Breast epithelium (tissue), 3 donors: ENCODE results near the gene ATP13A3.

ENCODE experiments used
- POLR2A ChIP-seq: fragments of 450-650 bp; IDR thresholded peaks from one replicate; pipeline ENCODE4 v1.6.1; 2016; ENCODE audit warnings: antibody characterized with exemption, mild to moderate bottlenecking, moderate library complexity
- POLR2AphosphoS5 ChIP-seq, 3 donors: sonication (generic); formaldehyde crosslinking; IDR thresholded peaks; one replicate each; pipeline ENCODE4 v1.6.1; 2017; ENCODE audit warnings: antibody characterized with exemption in 3 of 3
- TF ChIP-seq, protein P1 (sequence below), 3 donors: fragments of 450-650 bp; IDR thresholded peaks; one replicate each; pipeline ENCODE4 v1.5.1; 2016 to 2017; ENCODE audit warnings: antibody characterized with exemption in 3 of 3, mild to moderate bottlenecking in 3 of 3, moderate library complexity in 3 of 3

DNA sequence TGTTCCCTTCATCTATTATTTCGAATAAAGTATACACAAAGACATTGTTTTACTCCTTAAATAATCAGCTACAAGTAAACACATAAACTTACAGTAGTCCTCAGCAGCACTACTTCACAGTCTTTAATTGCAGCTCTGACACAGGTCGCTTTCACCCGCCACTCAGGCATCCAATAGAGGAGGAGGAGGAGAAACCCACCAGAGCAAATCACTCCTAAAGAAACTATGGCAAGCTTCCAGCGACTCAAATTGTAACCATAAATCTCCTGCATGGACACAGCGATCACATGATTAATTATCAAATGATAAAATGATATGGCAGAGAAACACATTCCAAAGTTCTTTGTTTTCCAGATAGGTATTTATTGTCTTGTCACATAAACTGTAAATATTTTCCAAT is 26.2 kb downstream of the ATP13A3 start:
- TF ChIP-seq, protein P1, sequence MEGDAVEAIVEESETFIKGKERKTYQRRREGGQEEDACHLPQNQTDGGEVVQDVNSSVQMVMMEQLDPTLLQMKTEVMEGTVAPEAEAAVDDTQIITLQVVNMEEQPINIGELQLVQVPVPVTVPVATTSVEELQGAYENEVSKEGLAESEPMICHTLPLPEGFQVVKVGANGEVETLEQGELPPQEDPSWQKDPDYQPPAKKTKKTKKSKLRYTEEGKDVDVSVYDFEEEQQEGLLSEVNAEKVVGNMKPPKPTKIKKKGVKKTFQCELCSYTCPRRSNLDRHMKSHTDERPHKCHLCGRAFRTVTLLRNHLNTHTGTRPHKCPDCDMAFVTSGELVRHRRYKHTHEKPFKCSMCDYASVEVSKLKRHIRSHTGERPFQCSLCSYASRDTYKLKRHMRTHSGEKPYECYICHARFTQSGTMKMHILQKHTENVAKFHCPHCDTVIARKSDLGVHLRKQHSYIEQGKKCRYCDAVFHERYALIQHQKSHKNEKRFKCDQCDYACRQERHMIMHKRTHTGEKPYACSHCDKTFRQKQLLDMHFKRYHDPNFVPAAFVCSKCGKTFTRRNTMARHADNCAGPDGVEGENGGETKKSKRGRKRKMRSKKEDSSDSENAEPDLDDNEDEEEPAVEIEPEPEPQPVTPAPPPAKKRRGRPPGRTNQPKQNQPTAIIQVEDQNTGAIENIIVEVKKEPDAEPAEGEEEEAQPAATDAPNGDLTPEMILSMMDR (IDR thresholded peaks at IDR 0.05) = no peak
- TF ChIP-seq POLR2A = no peak
- TF ChIP-seq POLR2AphosphoS5 (IDR thresholded peaks at IDR 0.05) = no peak
